ENCODE measurements around the gene TCTN3.
A peak's percentile ranks its signal among the peaks of the same experiment; 100 is the strongest.
"Not testable (repeated sequence)": the region's sequence is repeated elsewhere in the genome, so short reads cannot be mapped to it uniquely, and the experiment has no call there.

The TCTN3 gene

GRCh38 chr10:95693668-95694534 is at the start of gene TCTN3:
TSS of gene TCTN3 (minus strand) at chr10:95693927. CDS start at chr10:95693899, 28 bp downstream.
- peak; percentile 99 for FAIRE-seq

- no peak for FAIRE-seq
These were observed 49.3 kb upstream of the TCTN3 start for GRCh38 chr10:95742962-95743535.

- FAIRE-seq: peak; percentile 74
These were observed 48.8 kb upstream of the TCTN3 start for GRCh38 chr10:95742485-95742884.

GRCh38 chr10:95741807-95742467 is 48.2 kb upstream of the TCTN3 start:
- no peak for FAIRE-seq

GRCh38 chr10:95739056-95739455 is 45.3 kb upstream of the TCTN3 start:
- no peak for FAIRE-seq

GRCh38 chr10:95732907-95733306 is 39.2 kb upstream of the TCTN3 start:
- FAIRE-seq: not testable (repeated sequence)

- peak; percentile 45 for FAIRE-seq
These were observed 36.5 kb upstream of the TCTN3 start for GRCh38 chr10:95730233-95730632.

GRCh38 chr10:95729323-95730055 is 35.8 kb upstream of the TCTN3 start:
- FAIRE-seq: no peak

- no peak for FAIRE-seq
These were observed 34.8 kb upstream of the TCTN3 start for GRCh38 chr10:95728526-95728925.

GRCh38 chr10:95722496-95722895 is 28.8 kb upstream of the TCTN3 start:
- not testable (repeated sequence) for FAIRE-seq

- FAIRE-seq: not testable (repeated sequence)
These were observed 27.0 kb upstream of the TCTN3 start for GRCh38 chr10:95720745-95721144.

GRCh38 chr10:95716866-95717265 is 23.1 kb upstream of the TCTN3 start:
- FAIRE-seq: no peak

- FAIRE-seq: no peak
These were observed 22.7 kb upstream of the TCTN3 start for GRCh38 chr10:95716466-95716865.

- FAIRE-seq: no peak
These were observed 17.8 kb upstream of the TCTN3 start for GRCh38 chr10:95711492-95711891.

GRCh38 chr10:95706990-95707389 is 13.3 kb upstream of the TCTN3 start:
- no peak for FAIRE-seq

GRCh38 chr10:95706573-95706972 is 12.8 kb upstream of the TCTN3 start:
- no peak for FAIRE-seq

GRCh38 chr10:95698415-95698814 is 4.7 kb upstream of the TCTN3 start:
- FAIRE-seq: no peak

GRCh38 chr10:95697429-95697828 is 3.7 kb upstream of the TCTN3 start:
- no peak for FAIRE-seq

- FAIRE-seq: no peak
These were observed 938 bp upstream of the TCTN3 start for GRCh38 chr10:95694665-95695064.

- FAIRE-seq: no peak
These were observed 558 bp downstream of the TCTN3 start for GRCh38 chr10:95693071-95693667.

- FAIRE-seq: no peak
These were observed 2.4 kb downstream of the TCTN3 start for GRCh38 chr10:95691281-95691680.

- FAIRE-seq: no peak
These were observed 5.1 kb downstream of the TCTN3 start for GRCh38 chr10:95688648-95689047.

- no peak for FAIRE-seq
These were observed 9.8 kb downstream of the TCTN3 start for GRCh38 chr10:95683966-95684365.

Measured in endometrium (tissue), 2 donors.